GM12891 (cell line): ENCODE data around the gene SMIM36.

ENCODE experiments used
- PAX5 ChIP-seq: IDR thresholded peaks from 2 replicates; pipeline ENCODE4 v1.6.1; 2011; ENCODE audit warnings: low read length, moderate library complexity, mild to moderate bottlenecking; ENCODE audit not compliant: insufficient read depth, severe bottlenecking
- POLR2A ChIP-seq: IDR thresholded peaks from 2 replicates; pipeline ENCODE4 v1.6.1; 2011; ENCODE audit warnings: low read depth, low read length, control low read depth
- POLR2AphosphoS5 ChIP-seq: IDR thresholded peaks from 2 replicates; pipeline ENCODE4 v1.6.1; 2011; ENCODE audit warnings: low read depth, low read length, control low read depth
- POU2F2 ChIP-seq: IDR thresholded peaks from 2 replicates; pipeline ENCODE4 v1.6.1; 2011; ENCODE audit warnings: low read depth, mild to moderate bottlenecking, control low read depth, low read length, moderate library complexity
- SPI1 ChIP-seq: IDR thresholded peaks from 2 replicates; pipeline ENCODE4 v1.6.1; 2011; ENCODE audit warnings: low read depth, low read length, control low read depth
- TAF1 ChIP-seq: IDR thresholded peaks from 2 replicates; pipeline ENCODE4 v1.6.1; 2011; ENCODE audit warnings: low read depth, low read length, control low read depth

DNA sequence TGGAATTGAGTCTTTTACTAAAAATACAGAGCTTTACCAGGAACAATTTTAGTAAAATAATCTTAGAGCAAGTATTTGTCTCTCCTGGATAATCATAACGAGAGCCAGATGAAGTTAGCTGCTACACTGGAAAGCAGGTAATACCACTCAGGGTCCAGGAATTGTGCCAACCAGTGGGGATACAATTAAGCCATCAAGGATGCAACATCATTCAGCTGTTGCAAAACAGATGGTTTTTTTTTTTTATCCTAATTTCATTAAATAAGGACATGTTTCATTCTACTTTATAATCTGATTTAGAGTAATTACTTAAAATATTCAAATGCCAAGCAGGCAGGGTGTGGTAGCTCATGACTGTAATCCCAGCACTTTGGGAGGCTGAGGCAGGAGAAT is 99.8 kb downstream of the SMIM36 start:
- TF ChIP-seq POLR2AphosphoS5 = no peak
- no peak for TF ChIP-seq SPI1
- no peak for TF ChIP-seq TAF1
- TF ChIP-seq POLR2A = no peak
- TF ChIP-seq POU2F2 = no peak
- TF ChIP-seq PAX5 = no peak
